HG02943 (cell line): ENCODE data around the gene PARL.

Experiments used
- ATAC-seq: cut with Tn5 transposase; IDR thresholded peaks from one replicate; pipeline ENCODE4 v1.9.1; 2021; ENCODE audit warnings: mild to moderate bottlenecking, low read depth, moderate library complexity; ENCODE audit not compliant: unreplicated experiment

Gene PARL

GRCh38 chr3:183862610-183863009 lies 22.1 kb downstream of the PARL start:
- no peak for ATAC-seq

GRCh38 chr3:183857863-183858262 lies 26.8 kb downstream of the PARL start:
- ATAC-seq, result no peak

- no peak for ATAC-seq
Observed at GRCh38 chr3:183854318-183855035, 30.2 kb downstream of the PARL start.

- ATAC-seq, result no peak
Observed at GRCh38 chr3:183845608-183846288, 38.9 kb downstream of the PARL start.

GRCh38 chr3:183845090-183845489 lies 39.6 kb downstream of the PARL start:
- no peak for ATAC-seq

- ATAC-seq, result no peak
Observed at GRCh38 chr3:183844606-183845005, 40.1 kb downstream of the PARL start.

GRCh38 chr3:183839751-183840150 lies 44.9 kb downstream of the PARL start:
- no peak for ATAC-seq

GRCh38 chr3:183837894-183838293 lies 46.8 kb downstream of the PARL start:
- ATAC-seq, result no peak

GRCh38 chr3:183837390-183837789 lies 47.3 kb downstream of the PARL start:
- no peak for ATAC-seq

- no peak for ATAC-seq
Observed at GRCh38 chr3:183833516-183833915, 51.2 kb downstream of the PARL start.

- no peak for ATAC-seq
Observed at GRCh38 chr3:183830187-183830586, 54.5 kb downstream of the PARL start.

- ATAC-seq, result no peak
Observed at GRCh38 chr3:183829466-183829865, 55.2 kb downstream of the PARL start.

- ATAC-seq, result no peak
Observed at GRCh38 chr3:183828538-183828870, 56.2 kb downstream of the PARL start.

- ATAC-seq, result no peak
Observed at GRCh38 chr3:183827809-183828537, 56.7 kb downstream of the PARL start.

GRCh38 chr3:183826448-183827250 lies 58.0 kb downstream of the PARL start:
- no peak for ATAC-seq

GRCh38 chr3:183825456-183826161 lies 59.1 kb downstream of the PARL start, which contains the start of gene MAP6D1:
Gene MAP6D1 (minus strand): TSS chr3:183825577. CDS start chr3:183825547, 30 bp downstream.
- no peak for ATAC-seq

GRCh38 chr3:183824761-183825455 lies 59.8 kb downstream of the PARL start:
- no peak for ATAC-seq

- ATAC-seq, result no peak
Observed at GRCh38 chr3:183823963-183824362, 60.7 kb downstream of the PARL start.

GRCh38 chr3:183822631-183823030 lies 62.0 kb downstream of the PARL start:
- no peak for ATAC-seq
